ENCODE data around the gene ZDHHC12. TPM values are rescaled to one million over a fixed set of nuclear protein-coding genes. Genes with fewer than 3 reads are reported as not detected.
A peak's percentile ranks its signal among the peaks of the same experiment; 100 is the strongest.

Gene ZDHHC12
- total and polyA plus RNA-seq, 2 of the 13 experiments (the other 11 are each of a cell fraction or from before 2014, with no cell fraction given) = 25.4 to 28.0 TPM

- no peak; a peak in 1 of 4 replicates for TF ChIP-seq ATF4 (CRISPR knock-in tag; IDR thresholded peaks at IDR 0.05)
- TF ChIP-seq AHR (CRISPR knock-in tag; IDR thresholded peaks at IDR 0.05) = 0 out of 2 replicates have a peak, but pooled peaks have one; percentile 63
- TF ChIP-seq THRA (CRISPR knock-in tag; IDR thresholded peaks at IDR 0.05; ENCODE audit: borderline replicate concordance) = peak; percentile 73
- peak; percentile 69 for TF ChIP-seq FOSL2 (CRISPR knock-in tag; IDR thresholded peaks at IDR 0.05)
- TF ChIP-seq MLXIP (CRISPR knock-in tag; IDR thresholded peaks at IDR 0.05; ENCODE audit: borderline replicate concordance) = no peak
- no peak for TF ChIP-seq ZFP62 (CRISPR knock-in tag; IDR thresholded peaks at IDR 0.05)
- TF ChIP-seq ZGPAT (CRISPR knock-in tag; IDR thresholded peaks at IDR 0.05) = peak; percentile 98
- TF ChIP-seq ZNF749 (CRISPR knock-in tag; IDR thresholded peaks at IDR 0.05; ENCODE audit: borderline replicate concordance) = peak; percentile 57; the same call in 1 of the 2 replicates
- TF ChIP-seq RFX3 (CRISPR knock-in tag; IDR thresholded peaks at IDR 0.05) = peak; percentile 74
- peak; percentile 36; the same call in 1 of the 2 replicates for TF ChIP-seq NFYC (CRISPR knock-in tag; IDR thresholded peaks at IDR 0.05)
- peak; percentile 81; the same call in 1 of the 2 replicates for TF ChIP-seq FOXC1 (CRISPR knock-in tag; IDR thresholded peaks at IDR 0.05; ENCODE audit: borderline replicate concordance)
- TF ChIP-seq TEAD3 (CRISPR knock-in tag; optimal IDR thresholded peaks at IDR 0.05; ENCODE audit: borderline replicate concordance) = peak; percentile 40
- TF ChIP-seq SKI (IDR thresholded peaks at IDR 0.05; ENCODE audit: partially characterized antibody) = peak; percentile 87
- no peak for TF ChIP-seq ZZZ3 (CRISPR knock-in tag; IDR thresholded peaks at IDR 0.05; ENCODE audit: borderline replicate concordance)
- TF ChIP-seq ZBTB39 (CRISPR knock-in tag; IDR thresholded peaks at IDR 0.05) = peak; percentile 85; the same call in 1 of the 2 replicates
- 0 out of 2 replicates have a peak, but pooled peaks have one; percentile 51 for TF ChIP-seq CREB3 (CRISPR knock-in tag; IDR thresholded peaks at IDR 0.05)
- peak; percentile 96 for TF ChIP-seq IKZF5 (CRISPR knock-in tag; IDR thresholded peaks at IDR 0.05)
Observed at GRCh38 chr9:128771745-128772519, 48.0 kb upstream of the ZDHHC12 start, which contains the start of gene ZER1 (continued).

Measured in HepG2 (cell line).